HG03108 (cell line): Measurements from ENCODE around the gene C1D.
"Not testable (repeated sequence)": the region's sequence is repeated elsewhere in the genome, so short reads cannot be mapped to it uniquely, and the experiment has no call there.

Experiments
- ATAC-seq: cut with Tn5 transposase; IDR thresholded peaks from one replicate; pipeline ENCODE4 v1.9.1; 2021; ENCODE audit warnings: moderate library complexity; ENCODE audit not compliant: unreplicated experiment

The C1D gene, protein sequence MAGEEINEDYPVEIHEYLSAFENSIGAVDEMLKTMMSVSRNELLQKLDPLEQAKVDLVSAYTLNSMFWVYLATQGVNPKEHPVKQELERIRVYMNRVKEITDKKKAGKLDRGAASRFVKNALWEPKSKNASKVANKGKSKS

DNA sequence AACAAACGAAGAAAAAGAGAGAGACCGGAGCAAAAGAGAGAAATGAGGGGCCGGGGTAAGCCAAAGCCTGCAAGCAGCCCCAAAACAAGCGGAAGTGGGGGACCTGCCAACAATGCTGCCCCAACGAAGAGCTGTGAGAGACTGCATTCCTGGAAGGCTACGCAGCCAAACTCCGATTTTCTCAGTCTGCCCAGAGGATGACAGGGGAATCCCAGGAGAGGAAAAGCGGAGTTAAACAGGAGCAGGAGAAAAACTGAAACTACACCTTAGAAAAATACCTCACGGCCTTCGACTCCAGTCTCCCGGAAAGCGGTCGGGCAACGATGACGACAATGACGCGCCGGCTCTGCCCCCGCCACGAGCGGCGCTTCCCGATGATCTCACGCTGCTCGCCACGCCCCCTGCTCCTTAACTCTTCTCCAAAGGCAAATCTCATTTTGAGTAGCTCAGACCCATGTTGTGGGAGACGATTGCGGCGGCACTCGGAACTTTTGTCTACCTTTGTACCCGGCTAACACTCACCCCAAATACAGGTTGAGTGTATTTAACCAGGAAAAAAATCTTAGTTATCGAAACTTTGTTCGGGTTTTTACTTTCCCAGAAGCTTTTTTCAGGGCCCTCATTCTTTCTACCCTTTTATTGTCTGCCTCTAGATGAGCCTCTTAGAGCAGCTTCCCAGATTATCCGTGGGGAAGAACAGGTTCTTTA, at the start of gene C1D:
Gene C1D, minus strand, starts transcription at position 325 of the 708 bp plus-strand sequence. CDS start 15,694 bp downstream, outside the sequence.
- peak; percentile 94 for ATAC-seq

GRCh38 chr2:68110102-68110501, 47.3 kb upstream of the C1D start:
- ATAC-seq: peak; percentile 64

- no peak for ATAC-seq
Observed at GRCh38 chr2:68108120-68108519, 45.3 kb upstream of the C1D start.

GRCh38 chr2:68107475-68107874, 44.7 kb upstream of the C1D start:
- ATAC-seq: no peak

GRCh38 chr2:68104111-68104835, 41.5 kb upstream of the C1D start:
- no peak for ATAC-seq

DNA sequence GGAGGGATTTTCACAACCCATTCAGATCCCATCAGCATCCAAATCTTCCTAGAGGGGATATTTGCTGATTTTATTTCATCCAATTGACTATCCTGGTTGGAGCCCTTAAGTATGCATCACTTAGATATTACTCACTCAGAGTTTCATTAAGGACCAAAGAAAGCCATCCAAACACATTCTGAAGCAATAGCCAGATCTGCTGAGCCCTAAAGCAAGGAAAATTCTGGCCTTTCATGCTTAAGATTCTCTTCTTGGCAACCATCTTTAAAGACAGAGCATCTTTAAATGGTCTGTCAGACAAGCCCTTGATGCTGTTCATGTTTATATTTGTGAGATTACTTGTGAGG, 40.9 kb upstream of the C1D start:
- no peak for ATAC-seq

- no peak for ATAC-seq
Observed at GRCh38 chr2:68103030-68103708, 40.4 kb upstream of the C1D start.

GRCh38 chr2:68100189-68100588, 37.4 kb upstream of the C1D start:
- no peak for ATAC-seq

DNA sequence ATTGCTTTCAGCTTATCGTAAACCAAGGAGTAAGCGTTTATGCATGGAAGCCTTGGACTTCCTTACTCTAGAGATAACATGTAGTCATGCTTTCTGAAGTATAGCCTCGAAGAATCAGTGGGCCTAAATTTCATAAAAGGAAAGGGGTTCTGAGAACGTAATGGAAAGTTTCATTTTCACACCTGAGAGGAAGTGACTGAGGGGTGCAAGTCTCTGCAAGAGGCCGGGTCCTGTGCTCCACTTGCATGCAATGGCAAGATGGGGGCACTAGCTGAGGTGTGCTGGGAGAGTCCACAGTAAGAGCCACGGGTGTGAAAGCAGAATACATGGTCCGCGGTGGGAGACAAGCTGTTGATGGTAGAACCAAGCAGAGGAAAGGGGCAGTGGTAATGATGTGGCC, 36.5 kb upstream of the C1D start:
- ATAC-seq: no peak

DNA sequence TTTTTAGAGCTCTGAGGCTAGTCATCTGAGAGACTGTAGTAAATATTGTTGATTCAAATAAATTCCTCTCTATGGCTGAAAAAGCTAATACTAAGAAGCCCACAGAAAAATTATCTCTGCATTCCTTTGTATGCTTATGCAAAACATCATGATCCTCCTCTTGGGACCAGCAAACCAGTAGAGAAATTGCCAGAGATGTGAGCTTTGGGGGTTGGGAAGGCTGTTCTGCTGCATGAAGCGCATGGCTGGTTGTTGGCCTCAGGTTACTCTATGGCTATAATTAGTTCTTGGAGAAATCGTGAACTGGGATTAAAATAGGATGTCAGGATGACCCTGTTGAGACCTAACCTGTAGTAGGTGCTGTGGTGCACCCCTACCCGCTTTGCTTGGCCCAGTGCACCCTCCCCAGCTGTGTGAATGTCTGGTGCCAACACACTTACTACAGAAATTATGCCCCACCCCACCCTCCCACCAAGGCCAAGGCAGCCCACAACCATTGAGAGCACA, 35.5 kb upstream of the C1D start:
- no peak for ATAC-seq

DNA sequence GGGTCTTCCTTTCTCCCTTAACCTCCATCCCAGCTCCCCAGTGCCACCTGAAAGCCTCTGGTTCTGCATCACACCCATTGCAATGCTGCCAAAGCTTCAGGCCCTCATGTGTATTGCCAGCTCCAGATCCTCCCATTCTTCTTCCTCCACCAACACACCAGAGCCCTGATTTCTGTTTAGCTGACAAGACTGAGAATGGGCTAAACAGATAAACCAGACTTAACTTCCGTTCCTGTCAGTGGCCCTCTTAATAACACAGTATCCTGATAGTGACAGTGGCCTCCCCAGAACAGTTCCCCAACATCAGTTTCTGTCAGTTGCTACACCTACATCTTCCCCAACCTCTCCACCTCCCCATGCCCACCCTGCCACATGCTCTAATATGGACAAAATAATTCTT, 31.3 kb upstream of the C1D start:
- no peak for ATAC-seq

DNA sequence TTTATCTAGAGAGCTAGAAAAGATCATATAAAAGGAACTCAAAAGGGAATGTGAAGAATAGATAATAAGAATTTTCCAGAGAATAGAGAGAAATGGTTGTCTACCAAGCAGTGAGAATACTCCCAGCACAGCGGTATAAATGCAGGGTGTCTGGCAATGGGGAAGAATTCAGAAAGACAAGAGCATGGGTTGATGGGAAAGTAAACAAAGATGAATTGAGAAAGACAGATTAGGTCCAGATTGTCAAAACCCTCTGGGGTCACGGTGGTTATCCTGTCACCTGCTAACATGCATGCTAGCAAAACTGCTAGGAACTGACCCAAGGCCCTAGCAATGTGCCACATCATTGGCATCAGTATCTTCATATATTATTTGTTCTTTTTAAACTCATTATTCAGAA, 30.8 kb upstream of the C1D start:
- ATAC-seq: no peak

DNA sequence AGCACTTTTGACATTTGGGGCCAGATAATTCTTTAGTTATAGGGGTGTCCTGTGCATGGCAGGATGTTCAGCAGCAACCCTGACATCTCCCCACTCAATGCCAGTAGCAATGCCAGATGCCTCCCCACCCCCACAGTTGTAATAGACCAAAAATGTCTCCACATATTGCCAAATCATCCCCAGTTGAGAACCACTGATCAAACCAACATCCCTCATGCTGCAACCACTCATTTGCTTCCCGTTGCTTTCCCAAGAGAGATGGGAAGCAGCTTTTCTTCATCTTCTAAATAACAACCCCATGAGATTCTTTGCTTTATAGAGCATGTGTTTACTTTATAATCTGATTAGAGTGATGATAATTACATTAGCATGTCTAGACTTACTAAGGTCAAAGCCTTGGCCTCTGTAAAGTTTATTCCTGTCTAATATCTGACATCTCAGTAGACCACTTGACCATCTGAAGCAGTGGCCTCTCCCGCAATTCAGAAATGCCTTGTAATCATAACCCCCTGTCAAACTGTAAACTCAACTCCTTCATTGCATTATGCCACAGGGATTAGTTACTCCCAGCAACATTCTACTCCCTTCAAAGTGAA, 28.7 kb upstream of the C1D start:
- ATAC-seq: no peak

GRCh38 chr2:68089961-68090360, 27.2 kb upstream of the C1D start:
- ATAC-seq: no peak

DNA sequence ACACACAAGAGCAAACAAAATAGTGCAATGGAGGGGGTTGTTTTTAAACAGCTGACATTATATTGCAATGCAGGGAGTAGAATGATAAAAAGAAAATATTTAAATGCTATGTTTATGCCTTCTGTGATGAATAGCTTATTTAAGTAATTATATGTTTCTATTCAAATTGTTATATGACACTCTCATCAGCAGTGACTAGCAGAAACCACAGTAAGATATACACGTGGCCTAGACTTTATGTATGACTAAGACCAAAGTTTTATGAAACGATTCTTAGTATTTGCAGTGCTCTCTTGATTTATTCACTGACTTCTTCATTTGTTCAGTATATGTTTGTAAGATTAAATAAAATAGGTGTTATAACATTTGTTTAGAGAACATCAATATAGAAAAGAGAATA, 26.1 kb upstream of the C1D start:
- ATAC-seq: no peak

GRCh38 chr2:68086166-68086565, 23.4 kb upstream of the C1D start:
- no peak for ATAC-seq

DNA sequence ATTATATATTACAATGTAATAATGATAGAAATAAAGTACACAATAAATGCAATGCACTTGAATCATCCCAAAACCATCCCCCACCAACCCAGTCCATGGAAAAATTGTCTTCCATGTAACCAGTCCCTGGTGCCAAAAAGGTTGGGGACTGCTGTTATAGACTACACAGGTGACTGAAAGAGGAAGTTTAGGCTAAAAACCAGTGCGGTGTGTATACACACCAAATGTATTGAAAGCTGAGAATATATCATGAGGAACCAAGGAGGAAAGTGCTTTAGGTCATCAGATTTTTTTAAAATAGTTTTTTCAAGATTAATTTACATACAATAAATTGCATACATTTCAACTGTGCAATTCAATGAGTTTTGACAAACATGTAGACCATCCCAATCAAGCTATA, 20.5 kb upstream of the C1D start:
- ATAC-seq: peak; percentile 53

GRCh38 chr2:68074050-68074449, 11.2 kb upstream of the C1D start:
- ATAC-seq: no peak

DNA sequence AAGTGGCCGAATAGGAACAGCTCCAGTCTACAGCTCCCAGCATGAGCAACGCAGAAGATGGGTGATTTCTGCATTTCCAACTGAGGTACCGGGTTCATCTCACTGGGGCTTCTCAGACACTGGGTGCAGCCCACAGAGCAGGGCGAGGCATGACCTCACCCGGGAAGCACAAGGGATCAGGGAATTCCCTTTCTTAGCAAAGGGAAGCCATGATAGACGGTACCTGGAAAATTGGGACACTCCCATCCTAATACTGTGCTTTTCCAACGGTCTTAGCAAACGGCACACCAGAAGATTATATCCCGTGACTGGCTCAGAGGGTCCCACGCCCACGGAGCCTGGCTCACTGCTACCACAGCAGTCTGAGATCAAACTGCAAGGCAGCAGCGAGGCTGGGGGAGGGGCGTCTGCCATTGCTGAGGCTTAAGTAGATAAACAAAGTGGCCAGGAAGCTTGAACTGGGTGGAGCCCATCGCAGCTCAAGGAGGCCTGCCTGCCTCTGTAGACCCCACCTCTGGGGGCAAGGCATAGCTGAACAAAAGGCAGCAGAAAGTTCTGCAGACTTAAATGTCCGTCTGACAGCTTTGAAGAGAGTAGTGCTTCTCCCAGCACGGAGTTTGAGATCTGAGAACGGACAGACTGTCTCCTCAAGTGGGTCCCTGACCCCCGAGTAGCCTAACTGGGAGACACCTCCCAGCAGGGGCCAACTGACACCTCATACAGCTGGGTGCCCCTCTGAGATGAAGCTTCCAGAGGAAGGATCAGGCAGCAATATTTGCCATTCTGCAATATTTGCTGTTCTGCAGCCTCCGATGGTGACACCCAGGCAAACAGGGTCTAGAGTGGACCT, 1.2 kb upstream of the C1D start:
- ATAC-seq: not testable (repeated sequence)

DNA sequence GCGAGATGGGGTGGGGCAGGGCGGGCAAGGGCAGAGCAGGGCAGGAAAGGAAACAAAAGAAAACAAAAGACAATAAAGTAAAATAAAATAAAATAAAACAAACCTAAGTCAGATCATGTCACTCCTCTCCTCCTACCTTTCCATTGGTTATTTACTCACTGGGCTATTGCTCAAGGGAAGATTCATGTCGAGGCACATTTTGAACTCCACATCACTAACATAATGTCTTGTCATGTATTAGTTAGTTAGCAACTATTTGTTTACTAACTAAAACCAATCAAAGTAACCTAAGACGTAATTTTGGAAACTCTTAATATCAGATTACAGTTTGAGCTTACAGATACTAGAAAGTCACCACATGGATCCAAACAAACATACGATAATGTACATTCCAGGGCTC, 2.2 kb downstream of the C1D start:
- ATAC-seq: no peak
